Mesothelial cell of epicardium (in vitro differentiated cells): ENCODE results near the gene DEF6. TPM values are rescaled to one million over a fixed set of nuclear protein-coding genes. Genes with fewer than 3 reads are reported as not detected.

ENCODE experiments used
- DNase-seq, 2 experiments: peaks; one replicate each; pipeline ENCODE4 v3.0.0; 2021; ENCODE audit warnings: low spot score in 2 of 2; ENCODE audit not compliant: unreplicated experiment in 2 of 2
- H3K27ac Mint-ChIP-seq: 2 replicates; pipeline ENCODE4 v1.8.0; 2021; ENCODE audit warnings: mixed read lengths
- H3K27me3 Mint-ChIP-seq: 2 replicates; pipeline ENCODE4 v1.8.0; 2021; ENCODE audit warnings: low read depth, mixed read lengths
- H3K36me3 Mint-ChIP-seq: 2 replicates; pipeline ENCODE4 v1.8.0; 2021; ENCODE audit warnings: mixed read lengths
- H3K4me1 Mint-ChIP-seq: 2 replicates; pipeline ENCODE4 v1.8.0; 2021; ENCODE audit warnings: mixed read lengths
- H3K4me3 Mint-ChIP-seq: 2 replicates; pipeline ENCODE4 v1.8.0; 2021; ENCODE audit warnings: mild to moderate bottlenecking, moderate library complexity, mixed read lengths
- H3K9me3 Mint-ChIP-seq: 2 replicates; pipeline ENCODE4 v1.8.0; 2021; ENCODE audit warnings: mixed read lengths
- CTCF ChIP-seq: fragments of 200-600 bp; sonication (generic); IDR thresholded peaks from one replicate; pipeline ENCODE4 v1.5.0; 2021; ENCODE audit warnings: antibody characterized with exemption; ENCODE audit not compliant: unreplicated experiment
- total RNA-seq: library from RNA; stranded (reverse); gene quantifications from 3 replicates; pipeline ENCODE4 v1.2.1, GENCODE V29; 2021

The DEF6 gene
- total RNA-seq, 1 donor from 2014 or later: 11.3 TPM

GRCh38 chr6:35298625-35299140 is 1.1 kb downstream of the DEF6 start:
- no peaks in the 10 kb centered on the region for H3K9me3 Mint-ChIP-seq
- H3K27me3 Mint-ChIP-seq: no peaks in the 10 kb centered on the region
- peaks cover 10% of the 10 kb centered on the region for H3K4me1 Mint-ChIP-seq
- TF ChIP-seq CTCF: no peak
- no peak overlapping the region for H3K4me3 Mint-ChIP-seq
- DNase-seq: no peak
- H3K27ac Mint-ChIP-seq: no peak overlapping the region
- peaks cover 4% of the 10 kb centered on the region for H3K36me3 Mint-ChIP-seq

GRCh38 chr6:35299674-35300073 is 2.1 kb downstream of the DEF6 start:
- no peak overlapping the region for H3K4me3 Mint-ChIP-seq
- H3K27ac Mint-ChIP-seq: no peak overlapping the region
- no peaks in the 10 kb centered on the region for H3K36me3 Mint-ChIP-seq

GRCh38 chr6:35300848-35301247 is 3.2 kb downstream of the DEF6 start:
- no peaks in the 10 kb centered on the region for H3K36me3 Mint-ChIP-seq
- no peak for DNase-seq

More at GRCh38 chr6:35299674-35300073, 2.1 kb downstream of the DEF6 start:
- no peak for TF ChIP-seq CTCF
- Mint-ChIP-seq H3K27me3 (no peaks in the 10 kb centered on the region), H3K4me1 (peaks cover 10% of the 10 kb centered on the region), H3K9me3 (no peaks in the 10 kb centered on the region)
- DNase-seq: no peak

GRCh38 chr6:35302604-35303241 is 5.1 kb downstream of the DEF6 start:
- Mint-ChIP-seq H3K27ac (peak overlapping the region; percentile 43), H3K9me3 (no peaks in the 10 kb centered on the region), H3K4me3 (no peak overlapping the region), H3K27me3 (no peaks in the 10 kb centered on the region), H3K4me1 (peaks cover 7% of the 10 kb centered on the region), H3K36me3 (no peaks in the 10 kb centered on the region)
- no peak for TF ChIP-seq CTCF
- no peak for DNase-seq

More at GRCh38 chr6:35300848-35301247, 3.2 kb downstream of the DEF6 start:
- no peaks in the 10 kb centered on the region for H3K27me3 Mint-ChIP-seq
- no peak overlapping the region for H3K4me3 Mint-ChIP-seq
- H3K27ac Mint-ChIP-seq: no peak overlapping the region
- no peaks in the 10 kb centered on the region for H3K9me3 Mint-ChIP-seq
- no peak for TF ChIP-seq CTCF
- peaks cover 10% of the 10 kb centered on the region for H3K4me1 Mint-ChIP-seq

- Mint-ChIP-seq H3K9me3 (no peaks in the 10 kb centered on the region), H3K4me3 (no peak overlapping the region), H3K27ac (no peak overlapping the region), H3K36me3 (no peaks in the 10 kb centered on the region), H3K4me1 (peaks cover 7% of the 10 kb centered on the region), H3K27me3 (no peaks in the 10 kb centered on the region)
- TF ChIP-seq CTCF: no peak
- DNase-seq: no peak
These were observed 6.7 kb downstream of the DEF6 start for GRCh38 chr6:35304299-35304698.
